HepG2 (cell line): ENCODE data around the gene COPS6. TPM values are rescaled to one million over a fixed set of nuclear protein-coding genes. Genes with fewer than 3 reads are reported as not detected.

Experiments used
- ATAC-seq: fragments of 200-7000 bp; cut with Tn5 transposase; 3 replicates; pipeline ENCODE4 v1.9.1; 2020; ENCODE audit warnings: mild to moderate bottlenecking, moderate library complexity
- BruUV-seq: library from RNA; stranded (reverse); fragments of 400-500 nt; replicated peaks from 2 replicates; lab custom pipeline; 2021; lab: Mats Ljungman, UMichigan
- CTCF ChIA-PET: fragments of 300-600 bp; formaldehyde crosslinking; extraction: SDS; loops from one replicate; lab custom pipeline; 2021; ENCODE audit warnings: low total read pairs, inconsistent platforms, low intra/inter-chr PET ratio; lab: Yijun Ruan, JAX
- POLR2A ChIA-PET: fragments of 350-600 bp; sonication (Branson Sonifier 250); formaldehyde crosslinking; loops from one replicate; lab custom pipeline; 2020; ENCODE audit warnings: antibody characterized with exemption, inconsistent platforms; lab: Yijun Ruan, JAX
- DNase-seq: peaks from one replicate; pipeline ENCODE4 v3.0.0-alpha.2; 2015; ENCODE audit warnings: low spot score
- FAIRE-seq: peaks from 3 replicates; lab custom pipeline; 2011; peaks lifted over from hg19 to GRCh38; lab: Jason Lieb, UNC
- H2AFZ ChIP-seq: one replicate; pipeline ENCODE4 v1.6.1; 2011; ENCODE audit warnings: low read length, inconsistent platforms
- H3K27ac ChIP-seq: fragments of 300-600 bp; 3 replicates; pipeline ENCODE4 v1.8.0; 2011; ENCODE audit warnings: mixed run types, mild to moderate bottlenecking, mixed read lengths, low read length, inconsistent platforms; ENCODE audit not compliant: insufficient read depth; ENCODE audit errors: extremely low read length
- H3K27me3 ChIP-seq, 2 experiments: fragments of 200-600 bp in 1 of 2; 2 replicates in 1 of 2; 3 replicates in 1 of 2; pipeline versions ENCODE4 v1.6.0 to v1.8.0; 2011; ENCODE audit warnings: low read length in 2 of 2, mild to moderate bottlenecking in 2 of 2, moderate library complexity in 2 of 2, inconsistent platforms in 1 of 2; ENCODE audit not compliant: insufficient read depth in 2 of 2, control insufficient read depth in 1 of 2
- H3K36me3 ChIP-seq, 2 experiments: fragments of 200-600 bp in 1 of 2; replicated peaks in 1 of 2; 2 replicates in 1 of 2; 3 replicates in 1 of 2; pipeline versions ENCODE4 v1.5.1 to v1.8.0; 2011; ENCODE audit warnings: low read length in 2 of 2, inconsistent platforms in 1 of 2; ENCODE audit not compliant: insufficient read depth in 2 of 2, control insufficient read depth in 1 of 2
- H3K4me1 ChIP-seq: 2 replicates; pipeline ENCODE4 v1.5.1; 2012; ENCODE audit warnings: low read length, inconsistent platforms; ENCODE audit not compliant: insufficient read depth
- H3K4me2 ChIP-seq: 2 replicates; pipeline ENCODE4 v1.6.0; 2011; ENCODE audit warnings: low read depth, low read length, inconsistent platforms
- H3K4me3 ChIP-seq, 3 experiments: fragments of 200-600 bp in 1 of 3; sonication (generic), shearing (Covaris generic) in 1 of 3; replicated peaks in 1 of 3; 2 replicates each; pipeline ENCODE4 v1.5.1; 2011 to 2016; ENCODE audit warnings: low read length in 3 of 3, inconsistent platforms in 2 of 3, low read depth in 2 of 3, mild to moderate bottlenecking in 2 of 3, control low read depth in 1 of 3, mixed read lengths in 1 of 3; ENCODE audit not compliant: insufficient read depth in 1 of 3
- H3K79me2 ChIP-seq: one replicate; pipeline ENCODE4 v1.6.1; 2011; ENCODE audit warnings: low read length, inconsistent platforms; ENCODE audit not compliant: insufficient read depth
- H3K9ac ChIP-seq: 2 replicates; pipeline ENCODE4 v1.6.0; 2011; ENCODE audit warnings: mild to moderate bottlenecking, low read depth, low read length, inconsistent platforms; ENCODE audit not compliant: insufficient read depth
- H3K9me3 ChIP-seq: 2 replicates; pipeline ENCODE4 v1.5.1; 2012; ENCODE audit warnings: mild to moderate bottlenecking, low read length
- H4K20me1 ChIP-seq: 2 replicates; pipeline ENCODE4 v1.6.0; 2011; ENCODE audit warnings: inconsistent platforms, mild to moderate bottlenecking, low read length, moderate library complexity; ENCODE audit not compliant: insufficient read depth
- HOXA5 ChIP-seq: sonication (generic); formaldehyde crosslinking; IDR thresholded peaks from 2 replicates; pipeline ENCODE4 v1.4.0; 2020; ENCODE audit warnings: missing genetic modification reagents
- MAZ ChIP-seq, 2 experiments: sonication (generic) in 1 of 2; formaldehyde crosslinking in 1 of 2; IDR thresholded peaks; 2 replicates each; pipeline versions ENCODE4 v1.5.0 to v1.6.1; 2012 to 2020; ENCODE audit warnings: low read depth in 2 of 2, mild to moderate bottlenecking in 2 of 2, borderline replicate concordance in 1 of 2, improper control_type of control experiment in 1 of 2, low read length in 1 of 2, missing genetic modification reagents in 1 of 2, moderate library complexity in 1 of 2
- MEF2D ChIP-seq: sonication (generic); formaldehyde crosslinking; IDR thresholded peaks from 2 replicates; pipeline ENCODE4 v1.5.1; 2020; ENCODE audit warnings: mild to moderate bottlenecking, missing genetic modification reagents
- PBX2 ChIP-seq: IDR thresholded peaks from 2 replicates; pipeline ENCODE4 v1.6.1; 2016; ENCODE audit warnings: control low read depth
- SP4 ChIP-seq: sonication (generic); formaldehyde crosslinking; IDR thresholded peaks from 2 replicates; pipeline ENCODE4 v1.8.1; 2023; ENCODE audit warnings: mild to moderate bottlenecking, missing genetic modification reagents
- ZNF251 ChIP-seq: sonication (generic); formaldehyde crosslinking; IDR thresholded peaks from 2 replicates; pipeline ENCODE4 v1.9.0; 2021; ENCODE audit warnings: mild to moderate bottlenecking, missing genetic modification reagents
- ZNF292 ChIP-seq: sonication (generic); formaldehyde crosslinking; IDR thresholded peaks from 2 replicates; pipeline ENCODE4 v1.8.1; 2022; ENCODE audit warnings: mild to moderate bottlenecking, low read depth, missing genetic modification reagents, borderline replicate concordance
- ZNF350 ChIP-seq: sonication (generic); formaldehyde crosslinking; IDR thresholded peaks from 2 replicates; pipeline ENCODE4 v1.4.0; 2020; ENCODE audit warnings: mild to moderate bottlenecking, low read depth, missing genetic modification reagents, borderline replicate concordance
- ZNF816 ChIP-seq: sonication (generic); formaldehyde crosslinking; IDR thresholded peaks from 2 replicates; pipeline ENCODE4 v1.8.0; 2022; ENCODE audit warnings: missing genetic modification reagents, mild to moderate bottlenecking, borderline replicate concordance
- ZNF841 ChIP-seq: sonication (generic); formaldehyde crosslinking; IDR thresholded peaks from 2 replicates; pipeline ENCODE4 v1.8.1; 2023; ENCODE audit warnings: missing genetic modification reagents, borderline replicate concordance
- ZSCAN31 ChIP-seq: sonication (generic); formaldehyde crosslinking; IDR thresholded peaks from 2 replicates; pipeline ENCODE4 v1.5.0; 2020; ENCODE audit warnings: low read depth, mild to moderate bottlenecking, missing genetic modification reagents
- WGBS: methylation state at CpG from one replicate; pipeline ENCODE4 v1.1.6; 2017; ENCODE audit warnings: low lambda C conversion rate; 5-methylcytosine and 5-hydroxymethylcytosine counted together
- in situ Hi-C: cut with HindIII; loops from 2 replicates; pipeline ENCODE4 v1.10.0; 2017; ENCODE audit warnings: low pct_unique_long_range_greater_than_20kb; ENCODE audit not compliant: extremely low pct_ligation_motif_present
- intact Hi-C: fragments of 100-400 bp; cut with micrococcal nuclease; formaldehyde crosslinking; loops from one replicate; pipeline ENCODE4 v1.10.0; 2022; ENCODE audit not compliant: unreplicated experiment
- polyA plus RNA-seq, 8 experiments: library from polyadenylated mRNA; depleted of rRNA in 3 of 8; stranded (reverse) in 7 of 8; unstranded in 1 of 8; fragments of >200 nt; fragmentation: Illumina TruSeq in 4 of 8; extraction: Trizol in 4 of 8; gene quantifications; 2 replicates each; pipeline versions ENCODE4 v1.2.1 to v1.2.3, GENCODE V29; 2011 to 2016; ENCODE audit warnings: low read depth in 4 of 8, missing spikeins in 1 of 8, mixed read lengths in 1 of 8; ENCODE audit not compliant: insufficient read depth in 1 of 8
- total RNA-seq, 5 experiments: library from RNA; depleted of rRNA; stranded (reverse); fragments of >200 nt; fragmentation: Illumina TruSeq; extraction: Trizol; gene quantifications; 2 replicates each; pipeline ENCODE4 v1.2.3, GENCODE V29; 2016; ENCODE audit warnings: low read depth in 1 of 5

The COPS6 gene
- total and polyA plus RNA-seq, 2 of the 13 experiments (the other 11 are each of a cell fraction or from before 2014, with no cell fraction given): 33.4 to 117 TPM

- DNase-seq (no peak), ATAC-seq (no peak), FAIRE-seq (no peak)
- H3K9ac ChIP-seq: no peak overlapping the region
- no peak overlapping the region for H2AFZ ChIP-seq
- H3K4me1 ChIP-seq: peaks cover 8% of the 10 kb centered on the region; the same call in 1 of the 2 replicates
- ChIA-PET POLR2A (no interaction called here), CTCF (no interaction called here)
- peaks cover 6 to 18% of the 10 kb centered on the region in 2 experiments; a peak in 4 of 5 replicates for H3K36me3 ChIP-seq
- no peak overlapping the region for H3K4me2 ChIP-seq
- no peaks in the 10 kb centered on the region for H3K27me3 ChIP-seq
- H4K20me1 ChIP-seq: no peaks in the 10 kb centered on the region
- no TSS peak for BruUV-seq
- intact Hi-C loops: no loop called here
- TF ChIP-seq ZNF292 (CRISPR knock-in tag) (no peak), SP4 (no peak), ZNF350 (no peak), PBX2 (no peak), MAZ (IDR thresholded peaks at IDR 0.05; ENCODE audit: borderline replicate concordance, low read depth, low read length) (no peak), MAZ (CRISPR knock-in tag; IDR thresholded peaks at IDR 0.05; ENCODE audit: low read depth) (no peak), MEF2D (no peak), ZSCAN31 (CRISPR knock-in tag) (no peak), ZNF841 (CRISPR knock-in tag) (no peak), ZNF816 (CRISPR knock-in tag) (no peak), ZNF251 (CRISPR knock-in tag) (no peak), HOXA5 (CRISPR knock-in tag) (no peak)
- H3K9me3 ChIP-seq: no peaks in the 10 kb centered on the region
- H3K4me3 ChIP-seq: no peak overlapping the region
- no peak overlapping the region for H3K27ac ChIP-seq
- 94% methylated on average over 4 of the region's 4 CpGs for WGBS
- H3K79me2 ChIP-seq: peaks cover 3% of the 10 kb centered on the region
- in situ Hi-C loops: no loop called here
Measured at GRCh38 chr7:100105534-100105933, 16.8 kb downstream of the COPS6 start.
